WERI-Rb-1 (cell line): ENCODE data around the gene MMD.
"Not testable (repeated sequence)": the region's sequence is repeated elsewhere in the genome, so short reads cannot be mapped to it uniquely, and the experiment has no call there.

Experiments
- DNase-seq: peaks from one replicate; pipeline ENCODE4 v3.0.0-alpha.2; 2020
- H3K27ac ChIP-seq: fragments of 250-450 bp; sonication (Bioruptor Pico); 2 replicates; pipeline ENCODE4 v1.5.1; 2020; ENCODE audit warnings: mild to moderate bottlenecking, moderate library complexity
- H3K27me3 ChIP-seq: fragments of 250-450 bp; sonication (Bioruptor Pico); 2 replicates; pipeline ENCODE4 v1.5.1; 2021; ENCODE audit warnings: mild to moderate bottlenecking, low read depth, moderate library complexity; ENCODE audit not compliant: insufficient read depth, severe bottlenecking
- H3K36me3 ChIP-seq: fragments of 250-450 bp; sonication (Bioruptor Pico); 2 replicates; pipeline ENCODE4 v1.5.1; 2020; ENCODE audit warnings: mild to moderate bottlenecking, moderate library complexity
- H3K4me3 ChIP-seq: 2 replicates; pipeline ENCODE4 v1.5.1; 2011; ENCODE audit warnings: low read depth, mild to moderate bottlenecking, control low read depth, low read length
- H3K9me3 ChIP-seq: fragments of 250-450 bp; sonication (Bioruptor Pico); 2 replicates; pipeline ENCODE4 v1.5.1; 2021; ENCODE audit warnings: mild to moderate bottlenecking, moderate library complexity; ENCODE audit not compliant: severe bottlenecking
- TF ChIP-seq, protein P1 (sequence below): IDR thresholded peaks from 2 replicates; pipeline ENCODE4 v1.5.1; 2011; ENCODE audit warnings: low read depth, mild to moderate bottlenecking, control low read depth, inconsistent platforms, low read length

MMD gene

GRCh38 chr17:55446581-55447205, 25.1 kb upstream of the MMD start:
- H3K27ac ChIP-seq: no peak overlapping the region
- no peak for DNase-seq
- no peaks in the 10 kb centered on the region for H3K36me3 ChIP-seq
- H3K4me3 ChIP-seq: no peak overlapping the region
- TF ChIP-seq, protein P1, sequence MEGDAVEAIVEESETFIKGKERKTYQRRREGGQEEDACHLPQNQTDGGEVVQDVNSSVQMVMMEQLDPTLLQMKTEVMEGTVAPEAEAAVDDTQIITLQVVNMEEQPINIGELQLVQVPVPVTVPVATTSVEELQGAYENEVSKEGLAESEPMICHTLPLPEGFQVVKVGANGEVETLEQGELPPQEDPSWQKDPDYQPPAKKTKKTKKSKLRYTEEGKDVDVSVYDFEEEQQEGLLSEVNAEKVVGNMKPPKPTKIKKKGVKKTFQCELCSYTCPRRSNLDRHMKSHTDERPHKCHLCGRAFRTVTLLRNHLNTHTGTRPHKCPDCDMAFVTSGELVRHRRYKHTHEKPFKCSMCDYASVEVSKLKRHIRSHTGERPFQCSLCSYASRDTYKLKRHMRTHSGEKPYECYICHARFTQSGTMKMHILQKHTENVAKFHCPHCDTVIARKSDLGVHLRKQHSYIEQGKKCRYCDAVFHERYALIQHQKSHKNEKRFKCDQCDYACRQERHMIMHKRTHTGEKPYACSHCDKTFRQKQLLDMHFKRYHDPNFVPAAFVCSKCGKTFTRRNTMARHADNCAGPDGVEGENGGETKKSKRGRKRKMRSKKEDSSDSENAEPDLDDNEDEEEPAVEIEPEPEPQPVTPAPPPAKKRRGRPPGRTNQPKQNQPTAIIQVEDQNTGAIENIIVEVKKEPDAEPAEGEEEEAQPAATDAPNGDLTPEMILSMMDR: no peak
- H3K27me3 ChIP-seq: no peaks in the 10 kb centered on the region
- H3K9me3 ChIP-seq: no peaks in the 10 kb centered on the region

DNA sequence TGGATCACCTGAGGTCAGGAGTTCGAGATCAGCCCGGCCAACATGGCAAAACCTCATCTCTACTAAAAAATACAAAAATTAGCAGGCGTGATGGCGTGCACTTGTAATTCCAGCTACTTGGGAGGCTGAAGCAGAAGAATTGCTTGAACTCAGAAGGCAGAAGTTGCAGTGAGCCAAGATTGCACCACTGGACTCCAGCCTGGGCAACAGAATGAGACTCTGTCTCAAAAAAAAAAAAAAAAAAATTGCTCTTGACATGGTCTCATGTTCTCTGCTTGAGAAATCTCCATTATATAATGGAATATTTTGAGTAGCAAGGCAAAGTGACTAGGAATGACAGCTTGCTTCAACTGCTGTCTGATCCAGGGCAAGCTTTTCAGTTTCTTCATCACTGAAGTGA, 24.4 kb upstream of the MMD start:
- DNase-seq, H3K27ac ChIP-seq, H3K27me3 ChIP-seq, H3K4me3 ChIP-seq, H3K9me3 ChIP-seq, H3K36me3 ChIP-seq: not testable (repeated sequence)

- Histone ChIP-seq H3K36me3 (no peaks in the 10 kb centered on the region), H3K27ac (no peak overlapping the region), H3K27me3 (no peaks in the 10 kb centered on the region), H3K4me3 (no peak overlapping the region), H3K9me3 (no peaks in the 10 kb centered on the region)
- TF ChIP-seq, protein P1: no peak
- DNase-seq: no peak
These were observed 23.1 kb upstream of the MMD start for GRCh38 chr17:55444471-55445441.

GRCh38 chr17:55443904-55444303, 22.3 kb upstream of the MMD start:
- no peak overlapping the region for H3K4me3 ChIP-seq
- H3K36me3 ChIP-seq: no peaks in the 10 kb centered on the region
- no peak for DNase-seq
- no peaks in the 10 kb centered on the region for H3K9me3 ChIP-seq
- no peaks in the 10 kb centered on the region for H3K27me3 ChIP-seq
- no peak overlapping the region for H3K27ac ChIP-seq
- TF ChIP-seq, protein P1: no peak

DNA sequence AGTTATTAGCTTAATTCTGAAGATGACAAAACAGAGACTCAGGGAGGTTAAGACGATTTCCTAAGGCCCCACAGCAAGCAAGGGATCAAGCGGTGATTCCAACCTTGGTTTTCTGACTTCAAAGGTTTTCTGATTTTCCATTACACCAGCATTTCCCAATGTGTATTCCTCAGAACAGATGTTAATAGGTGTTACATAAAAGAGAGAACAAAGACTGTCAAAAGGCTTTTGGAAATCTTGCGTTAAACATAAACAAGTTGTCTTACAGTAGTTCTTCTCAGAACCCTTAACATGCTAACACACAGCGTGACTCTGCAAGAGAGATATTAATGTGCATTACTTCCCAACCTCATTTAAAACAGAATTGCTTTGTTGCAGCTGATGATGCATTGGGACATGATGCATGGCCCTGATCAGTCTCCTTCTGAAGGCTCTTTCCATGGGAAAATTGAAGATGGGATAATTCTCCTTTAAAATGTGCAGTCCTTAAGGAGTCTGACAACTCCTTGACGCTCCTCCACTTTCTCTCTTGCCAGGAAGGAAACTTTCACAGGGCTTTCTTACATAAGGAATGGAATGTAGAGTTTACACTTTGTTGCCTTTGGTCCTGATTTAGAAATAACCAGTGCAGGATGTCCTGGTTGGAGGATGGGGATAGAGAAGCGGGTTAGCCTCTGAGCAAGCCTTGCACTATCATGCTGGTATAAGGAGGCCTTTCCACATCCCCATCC, 21.5 kb upstream of the MMD start:
- no peak overlapping the region for H3K4me3 ChIP-seq
- no peaks in the 10 kb centered on the region for H3K27me3 ChIP-seq
- H3K36me3 ChIP-seq: no peaks in the 10 kb centered on the region
- no peak for DNase-seq
- no peak overlapping the region for H3K27ac ChIP-seq
- no peaks in the 10 kb centered on the region for H3K9me3 ChIP-seq
- TF ChIP-seq, protein P1: no peak

DNA sequence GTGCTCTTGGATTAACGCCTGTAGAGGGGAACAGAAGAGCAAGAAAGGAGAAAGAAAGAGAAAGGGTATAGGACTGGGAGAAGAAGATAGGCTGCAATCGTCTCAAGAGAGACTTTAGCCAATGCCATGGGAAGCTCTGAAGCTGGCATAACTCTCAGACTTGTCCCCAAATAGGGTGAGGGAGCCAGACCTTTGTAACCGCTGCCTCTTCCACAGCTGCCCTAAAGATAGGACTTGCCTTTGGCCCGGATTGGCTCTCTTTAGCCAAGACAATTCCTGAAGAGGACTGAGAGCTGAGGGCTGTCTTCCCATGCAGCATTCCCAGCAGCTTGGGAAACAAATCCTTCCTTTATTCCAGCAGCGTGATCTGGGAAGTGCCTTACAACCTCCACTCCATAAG, 20.8 kb upstream of the MMD start:
- no peaks in the 10 kb centered on the region for H3K36me3 ChIP-seq
- no peak overlapping the region for H3K4me3 ChIP-seq
- TF ChIP-seq, protein P1: no peak
- H3K27ac ChIP-seq: no peak overlapping the region
- no peaks in the 10 kb centered on the region for H3K27me3 ChIP-seq
- DNase-seq: no peak
- H3K9me3 ChIP-seq: no peaks in the 10 kb centered on the region
